GM19397 (cell line): Measurements from ENCODE around the gene CHPT1.
"Not testable (repeated sequence)": the region's sequence is repeated elsewhere in the genome, so short reads cannot be mapped to it uniquely, and the experiment has no call there.

Source experiments
- ATAC-seq: cut with Tn5 transposase; IDR thresholded peaks from one replicate; pipeline ENCODE4 v1.9.1; 2021; ENCODE audit warnings: mild to moderate bottlenecking, moderate library complexity; ENCODE audit not compliant: unreplicated experiment

CHPT1 gene

GRCh38 chr12:101697197-101697929, at the start of gene CHPT1:
CHPT1 (plus strand) TSS chr12:101697640; CDS start chr12:101697862, 222 bp downstream.
- peak; percentile 75 for ATAC-seq

- no peak for ATAC-seq
Measured at GRCh38 chr12:101647711-101648110, 49.7 kb upstream of the CHPT1 start.

- no peak for ATAC-seq
Measured at GRCh38 chr12:101648195-101648594, 49.2 kb upstream of the CHPT1 start.

GRCh38 chr12:101650346-101651117, 46.9 kb upstream of the CHPT1 start:
- ATAC-seq: no peak

GRCh38 chr12:101653030-101653429, 44.4 kb upstream of the CHPT1 start:
- no peak for ATAC-seq

- ATAC-seq: no peak
Measured at GRCh38 chr12:101653503-101653902, 43.9 kb upstream of the CHPT1 start.

GRCh38 chr12:101654442-101654841, 43.0 kb upstream of the CHPT1 start:
- ATAC-seq: no peak

- ATAC-seq: no peak
Measured at GRCh38 chr12:101655393-101655792, 42.0 kb upstream of the CHPT1 start.

GRCh38 chr12:101660662-101661061, 36.8 kb upstream of the CHPT1 start:
- not testable (repeated sequence) for ATAC-seq

GRCh38 chr12:101663298-101663697, 34.1 kb upstream of the CHPT1 start:
- ATAC-seq: no peak

GRCh38 chr12:101664992-101665391, 32.4 kb upstream of the CHPT1 start:
- ATAC-seq: no peak

- no peak for ATAC-seq
Measured at GRCh38 chr12:101666052-101666728, 31.2 kb upstream of the CHPT1 start.

- ATAC-seq: no peak
Measured at GRCh38 chr12:101667591-101667990, 29.8 kb upstream of the CHPT1 start.

- no peak for ATAC-seq
Measured at GRCh38 chr12:101670007-101670671, 27.3 kb upstream of the CHPT1 start.

GRCh38 chr12:101671157-101671791, 26.2 kb upstream of the CHPT1 start:
- peak; percentile 85 for ATAC-seq

GRCh38 chr12:101671833-101672232, 25.6 kb upstream of the CHPT1 start:
- peak; percentile 5 for ATAC-seq

- ATAC-seq: no peak
Measured at GRCh38 chr12:101675555-101675954, 21.9 kb upstream of the CHPT1 start.

GRCh38 chr12:101676497-101676896, 20.9 kb upstream of the CHPT1 start:
- not testable (repeated sequence) for ATAC-seq

- no peak for ATAC-seq
Measured at GRCh38 chr12:101678081-101678480, 19.4 kb upstream of the CHPT1 start.

GRCh38 chr12:101680240-101680639, 17.2 kb upstream of the CHPT1 start:
- ATAC-seq: no peak

- no peak for ATAC-seq
Measured at GRCh38 chr12:101680647-101681046, 16.8 kb upstream of the CHPT1 start.
